Left lung (tissue), 10 donors: ENCODE measurements around the gene UNC119B. TPM values are rescaled to one million over a fixed set of nuclear protein-coding genes. Genes with fewer than 3 reads are reported as not detected.
"Not testable (repeated sequence)": the region's sequence is repeated elsewhere in the genome, so short reads cannot be mapped to it uniquely, and the experiment has no call there.

Experiments used
- ATAC-seq: fragments of 200-7000 bp; cut with Tn5 transposase; one replicate; pipeline ENCODE4 v1.9.1; 2020; ENCODE audit warnings: moderate library complexity
- DNase-seq, 4 donors: peaks; one replicate each; pipeline ENCODE4 v3.0.0-alpha.2; 2013 to 2020
- H3K27ac ChIP-seq, 2 donors: fragments of 200-600 bp; sonication (generic) in 1 of 2; one replicate each; pipeline versions ENCODE4 v1.5.0 to v1.8.0; 2020 to 2021
- H3K27me3 ChIP-seq, 2 donors: fragments of 200-600 bp; sonication (generic) in 1 of 2; one replicate each; pipeline versions ENCODE4 v1.5.0 to v1.8.0; 2020 to 2021
- H3K36me3 ChIP-seq, 2 donors: fragments of 200-600 bp; sonication (generic) in 1 of 2; one replicate each; pipeline versions ENCODE4 v1.5.0 to v1.8.0; 2020 to 2021
- H3K4me1 ChIP-seq, 2 donors: fragments of 200-600 bp; one replicate each; pipeline ENCODE4 v1.8.0; 2021
- H3K4me3 ChIP-seq, 2 donors: fragments of 200-600 bp; sonication (generic) in 1 of 2; one replicate each; pipeline versions ENCODE4 v1.5.0 to v1.8.0; 2020 to 2021; ENCODE audit warnings: mild to moderate bottlenecking in 1 of 2
- H3K9me3 ChIP-seq, 2 donors: fragments of 200-600 bp; sonication (generic) in 1 of 2; one replicate each; pipeline versions ENCODE4 v1.5.0 to v1.8.0; 2020 to 2021
- CTCF ChIP-seq, 2 donors: fragments of 200-600 bp; sonication (generic) in 1 of 2; IDR thresholded peaks; one replicate each; pipeline versions ENCODE4 v1.5.0 to v1.8.0; 2021; ENCODE audit warnings: antibody characterized with exemption in 2 of 2
- intact Hi-C, 2 donors: fragments of 100-400 bp; cut with DNase I; formaldehyde crosslinking; loops; one replicate each; pipeline versions ENCODE4 v1.11.2 to v1.14.2; 2022
- polyA plus RNA-seq, 6 donors: library from polyadenylated mRNA; unstranded; fragments of 120-200 nt; gene quantifications; one replicate each; pipeline ENCODE4 v1.2.1, GENCODE V29; 2013; ENCODE audit not compliant: insufficient read length in 6 of 6
- total RNA-seq, 2 donors: library from RNA; stranded (reverse); fragmentation: NEBNext Ultra II Directional; extraction: Animal tissue kit (Norgen Biotek cat#: 25700); gene quantifications; one replicate each; pipeline ENCODE4 v1.2.1, GENCODE V29; 2021
- donor health status: DM: no; HTN: yes; CAD: no.
- donor health status: DM: no; HTN: no; CAD: no.

The UNC119B gene
- total and polyA plus RNA-seq, 8 donors: 23.3 to 63.2 (median 55.0) TPM

DNA sequence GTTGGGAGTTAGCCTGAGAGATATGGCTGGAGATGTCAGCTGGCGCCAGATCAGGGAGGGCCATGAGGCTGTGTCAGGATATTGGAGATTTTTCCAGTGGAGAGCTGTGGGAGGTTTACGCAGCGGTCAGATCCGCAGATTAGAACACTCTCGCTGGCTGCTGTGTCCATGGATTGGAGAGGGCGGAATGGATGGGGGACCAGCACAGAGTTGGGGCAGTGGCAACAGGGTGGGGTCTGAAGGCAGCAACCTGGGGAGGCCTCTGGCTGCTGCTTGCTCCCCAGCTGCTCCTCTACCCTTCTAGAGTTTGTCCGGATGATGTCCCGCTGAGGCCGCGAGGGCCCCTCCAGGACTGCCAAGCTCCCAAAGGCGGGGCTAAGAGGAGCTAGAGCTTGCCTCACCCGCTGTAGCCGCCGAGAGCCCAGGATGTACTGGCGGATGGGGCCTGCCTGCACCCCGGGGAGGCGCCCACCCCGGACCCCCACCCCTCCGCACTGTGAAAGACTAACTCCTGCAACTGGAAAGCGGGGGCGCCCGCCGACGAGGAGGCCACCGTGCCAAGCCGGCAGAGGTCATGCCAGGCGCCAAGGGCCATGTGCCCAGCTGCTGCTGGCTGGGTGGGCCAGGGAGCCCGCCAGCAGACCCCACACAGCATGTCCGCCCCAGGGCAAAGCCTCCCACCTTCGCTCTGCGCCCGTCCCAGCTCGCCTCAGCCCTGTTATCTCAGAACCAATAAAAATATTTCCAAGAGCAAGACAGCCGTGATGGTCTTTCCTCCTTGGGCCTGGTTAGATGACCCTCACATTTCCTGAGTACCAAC is 43.5 kb upstream of the UNC119B start:
- Histone ChIP-seq H3K27ac (no peak overlapping the region), H3K4me1 (no peaks in the 10 kb centered on the region), H3K36me3 (no peaks in the 10 kb centered on the region), H3K4me3 (no peak overlapping the region), H3K9me3 (no peaks in the 10 kb centered on the region), H3K27me3 (no peaks in the 10 kb centered on the region)
- ATAC-seq (no peak), DNase-seq (no peak)
- intact Hi-C loops: no loop called here
- no peak for TF ChIP-seq CTCF (IDR thresholded peaks at IDR 0.05)

- TF ChIP-seq CTCF (IDR thresholded peaks at IDR 0.05): no peak
- ATAC-seq: no peak
- intact Hi-C loops: no loop called here
Observed at GRCh38 chr12:120668091-120668867, 42.0 kb upstream of the UNC119B start.

DNA sequence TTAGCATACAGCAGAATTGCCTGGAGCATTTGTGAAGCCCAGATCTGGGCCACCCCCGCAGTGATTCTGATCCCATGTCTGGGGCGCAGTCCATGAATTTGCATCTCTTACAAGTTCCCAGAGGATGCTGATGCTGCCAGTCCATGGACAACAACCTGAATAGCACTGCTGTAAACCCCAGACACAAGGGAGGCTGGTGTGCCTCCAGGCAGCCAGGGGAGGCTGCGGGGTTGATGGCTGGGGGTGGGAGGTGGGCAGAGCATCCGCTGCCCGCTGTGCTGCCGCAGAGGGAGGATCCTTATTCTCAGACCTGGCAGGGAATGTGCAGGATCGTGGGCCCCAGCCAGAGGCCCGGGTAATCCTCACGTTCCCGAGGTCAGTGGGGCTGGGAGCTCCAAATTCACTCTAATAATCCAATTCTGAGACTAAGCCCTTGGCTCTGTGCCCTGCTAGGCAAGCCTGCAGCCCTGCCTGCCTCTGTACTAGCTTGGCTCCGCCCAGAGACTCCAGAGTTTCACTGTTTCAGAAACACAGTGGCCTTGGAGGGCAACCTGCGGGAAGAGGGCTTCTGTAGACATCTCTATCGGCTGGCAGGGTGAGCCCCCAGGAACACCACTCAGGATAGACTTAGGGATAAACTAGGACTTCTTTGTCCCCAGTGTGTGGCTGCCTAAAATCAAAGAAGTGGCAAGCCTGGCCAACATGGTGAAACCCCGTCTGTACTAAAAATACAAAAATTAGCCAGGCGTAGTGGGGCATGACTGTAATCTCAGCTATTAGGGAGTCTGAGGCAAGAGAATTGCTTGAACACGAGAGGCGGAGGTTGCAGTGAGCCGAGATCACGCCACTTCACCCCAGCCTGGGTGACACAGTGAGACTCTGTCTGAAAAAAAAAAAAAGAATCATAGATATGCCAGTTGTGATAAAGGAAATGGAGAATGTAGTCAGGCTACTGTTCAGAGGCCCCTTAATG is 41.1 kb upstream of the UNC119B start:
- Histone ChIP-seq H3K4me1 (no peaks in the 10 kb centered on the region), H3K4me3 (no peak overlapping the region), H3K36me3 (no peaks in the 10 kb centered on the region), H3K27ac (no peak overlapping the region), H3K9me3 (no peaks in the 10 kb centered on the region), H3K27me3 (no peaks in the 10 kb centered on the region)
- TF ChIP-seq CTCF (IDR thresholded peaks at IDR 0.05): no peak
- DNase-seq (peak in 1 of 4 donors; percentile 47), ATAC-seq (peak; percentile 71)
- intact Hi-C loops: no loop called here

More at GRCh38 chr12:120668091-120668867, 42.0 kb upstream of the UNC119B start:
- H3K4me3 ChIP-seq: no peak overlapping the region
- no peak overlapping the region for H3K27ac ChIP-seq
- no peaks in the 10 kb centered on the region for H3K9me3 ChIP-seq
- no peaks in the 10 kb centered on the region for H3K4me1 ChIP-seq
- H3K27me3 ChIP-seq: no peaks in the 10 kb centered on the region
- DNase-seq: no peak
- H3K36me3 ChIP-seq: no peaks in the 10 kb centered on the region

DNA sequence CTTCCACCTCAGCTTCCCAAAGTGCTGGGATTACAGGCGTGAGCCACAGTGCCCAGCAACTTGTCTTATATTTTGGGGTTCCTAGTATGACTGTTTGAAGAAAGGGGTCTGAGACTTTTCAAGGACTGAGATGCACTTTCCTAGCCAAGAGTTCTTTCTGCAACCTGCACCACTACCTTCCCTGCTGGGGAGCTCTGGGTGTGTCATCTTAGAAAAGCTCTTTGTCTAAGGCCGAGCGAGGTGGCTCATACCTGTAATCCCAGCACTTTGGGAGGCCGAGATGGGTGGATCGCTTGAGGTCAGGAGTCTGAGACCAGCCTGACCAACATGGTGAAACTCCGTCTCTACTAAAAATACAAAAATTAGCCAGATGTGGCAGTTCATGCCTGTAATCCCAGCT is 40.0 kb upstream of the UNC119B start:
- ATAC-seq, H3K4me3 ChIP-seq, H3K27me3 ChIP-seq, intact Hi-C loops, H3K4me1 ChIP-seq, H3K36me3 ChIP-seq, H3K27ac ChIP-seq, DNase-seq, H3K9me3 ChIP-seq: not testable (repeated sequence)

- DNase-seq: no peak
- TF ChIP-seq CTCF (IDR thresholded peaks at IDR 0.05): no peak
- ATAC-seq: no peak
- Histone ChIP-seq H3K4me1 (no peaks in the 10 kb centered on the region), H3K27ac (no peak overlapping the region), H3K4me3 (no peak overlapping the region), H3K36me3 (no peaks in the 10 kb centered on the region), H3K9me3 (no peaks in the 10 kb centered on the region), H3K27me3 (no peaks in the 10 kb centered on the region)
- intact Hi-C loops: no loop called here
Observed at GRCh38 chr12:120670667-120671066, 39.6 kb upstream of the UNC119B start.
